ENCODE data around the gene CLRN1.

The CLRN1 gene

GRCh38 chr3:150925751-150926201 is 46.8 kb downstream of the CLRN1 start:
- in situ Hi-C loops (cut with HindIII; ENCODE audit: low sequenced_read_pairs), result no loop called here

- in situ Hi-C loops (cut with HindIII; ENCODE audit: low sequenced_read_pairs), result no loop called here
These were observed 49.9 kb downstream of the CLRN1 start for GRCh38 chr3:150922611-150923010.

GRCh38 chr3:150921209-150921608 is 51.3 kb downstream of the CLRN1 start:
- in situ Hi-C loops (cut with HindIII; ENCODE audit: low sequenced_read_pairs), result no loop called here

- in situ Hi-C loops (cut with HindIII; ENCODE audit: low sequenced_read_pairs), result no loop called here
These were observed 52.3 kb downstream of the CLRN1 start for GRCh38 chr3:150920236-150920635.

GRCh38 chr3:150917951-150918350 is 54.6 kb downstream of the CLRN1 start:
- in situ Hi-C loops (cut with HindIII; ENCODE audit: low sequenced_read_pairs), result loop anchor here (5.0 kb wide), 1 partner anchor 36 kb away; no protein-coding TSS in a partner anchor

- in situ Hi-C loops (cut with HindIII; ENCODE audit: low sequenced_read_pairs), result no loop called here
These were observed 59.2 kb downstream of the CLRN1 start for GRCh38 chr3:150913133-150913922.

GRCh38 chr3:150912501-150912900 is 60.0 kb downstream of the CLRN1 start:
- in situ Hi-C loops (cut with HindIII; ENCODE audit: low sequenced_read_pairs), result no loop called here

GRCh38 chr3:150911771-150912170 is 60.8 kb downstream of the CLRN1 start:
- in situ Hi-C loops (cut with HindIII; ENCODE audit: low sequenced_read_pairs), result no loop called here

GRCh38 chr3:150906461-150906860 is 66.1 kb downstream of the CLRN1 start:
- in situ Hi-C loops (cut with HindIII; ENCODE audit: low sequenced_read_pairs), result no loop called here

- in situ Hi-C loops (cut with HindIII; ENCODE audit: low sequenced_read_pairs), result no loop called here
These were observed 66.8 kb downstream of the CLRN1 start for GRCh38 chr3:150905746-150906145.

- in situ Hi-C loops (cut with HindIII; ENCODE audit: low sequenced_read_pairs), result no loop called here
These were observed 67.2 kb downstream of the CLRN1 start, which contains the start of gene MINDY4B for GRCh38 chr3:150905339-150905738. MINDY4B (minus strand) TSS chr3:150905439; CDS start chr3:150905439, 0 bp downstream.

GRCh38 chr3:150902988-150903387 is 69.5 kb downstream of the CLRN1 start:
- in situ Hi-C loops (cut with HindIII; ENCODE audit: low sequenced_read_pairs), result no loop called here

- in situ Hi-C loops (cut with HindIII; ENCODE audit: low sequenced_read_pairs), result no loop called here
These were observed 70.7 kb downstream of the CLRN1 start for GRCh38 chr3:150901793-150902192.

- in situ Hi-C loops (cut with HindIII; ENCODE audit: low sequenced_read_pairs), result no loop called here
These were observed 73.4 kb downstream of the CLRN1 start for GRCh38 chr3:150899141-150899540.

- in situ Hi-C loops (cut with HindIII; ENCODE audit: low sequenced_read_pairs), result no loop called here
These were observed 74.3 kb downstream of the CLRN1 start for GRCh38 chr3:150898046-150898754.

GRCh38 chr3:150897592-150897991 is 74.9 kb downstream of the CLRN1 start:
- in situ Hi-C loops (cut with HindIII; ENCODE audit: low sequenced_read_pairs), result no loop called here

- in situ Hi-C loops (cut with HindIII; ENCODE audit: low sequenced_read_pairs), result no loop called here
These were observed 81.7 kb downstream of the CLRN1 start for GRCh38 chr3:150890831-150891230.

GRCh38 chr3:150890295-150890694 is 82.2 kb downstream of the CLRN1 start:
- in situ Hi-C loops (cut with HindIII; ENCODE audit: low sequenced_read_pairs), result no loop called here

- in situ Hi-C loops (cut with HindIII; ENCODE audit: low sequenced_read_pairs), result no loop called here
These were observed 83.4 kb downstream of the CLRN1 start for GRCh38 chr3:150889106-150889505.

- in situ Hi-C loops (cut with HindIII; ENCODE audit: low sequenced_read_pairs), result no loop called here
These were observed 85.5 kb downstream of the CLRN1 start for GRCh38 chr3:150887031-150887430.

- in situ Hi-C loops (cut with HindIII; ENCODE audit: low sequenced_read_pairs), result no loop called here
These were observed 87.0 kb downstream of the CLRN1 start for GRCh38 chr3:150885535-150885934.

- in situ Hi-C loops (cut with HindIII; ENCODE audit: low sequenced_read_pairs), result no loop called here
These were observed 93.4 kb downstream of the CLRN1 start for GRCh38 chr3:150878996-150879575.

Data from endothelial cell of hepatic sinusoid (primary cell).